Measurements from ENCODE around the gene MOB3A. TPM values are rescaled to one million over a fixed set of nuclear protein-coding genes. Genes with fewer than 3 reads are reported as not detected.

MOB3A gene
- total and polyA plus RNA-seq, 2 of the 8 experiments (the other 6 are each of a cell fraction or from before 2014, with no cell fraction given), result 9.2 to 9.6 TPM

DNA sequence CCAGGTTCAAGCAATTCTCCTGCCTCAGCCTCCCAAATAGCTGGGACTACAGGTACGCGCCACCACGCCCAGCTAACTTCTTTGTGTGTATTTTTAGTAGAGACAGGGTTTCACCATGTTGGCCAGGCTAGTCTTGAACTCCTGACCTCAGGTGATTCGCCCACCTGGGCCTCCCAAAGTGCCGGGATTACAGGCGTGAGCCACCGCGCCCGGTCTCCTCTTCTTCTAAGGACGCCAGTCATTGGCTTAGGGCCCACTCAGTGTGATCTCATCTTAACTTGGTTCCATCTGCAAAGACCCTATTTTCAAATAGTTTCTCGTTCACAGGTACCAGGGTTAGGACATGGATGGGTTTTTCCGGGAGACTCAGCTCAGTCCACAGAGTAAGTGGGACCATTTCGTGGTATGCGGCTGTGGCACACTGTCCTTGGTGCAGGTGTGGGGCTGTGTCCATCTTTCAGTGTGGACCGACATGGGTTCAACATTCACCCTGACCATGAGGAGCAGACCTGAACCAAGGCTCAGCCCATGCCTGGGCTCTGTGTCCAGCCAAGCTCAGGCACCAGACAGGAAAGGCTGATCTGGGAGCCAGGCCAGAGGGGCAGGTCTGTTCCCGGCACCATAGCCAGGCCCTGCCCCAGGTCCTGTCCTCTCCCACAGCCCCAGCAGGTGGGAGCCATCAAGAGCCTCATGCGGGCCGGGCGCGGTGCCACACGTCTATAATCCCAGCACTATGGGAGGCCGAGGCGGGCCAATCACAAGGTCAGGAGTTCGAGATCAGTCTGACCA lies 42.3 kb downstream of the MOB3A start (continued):
- TF ChIP-seq, protein P1, sequence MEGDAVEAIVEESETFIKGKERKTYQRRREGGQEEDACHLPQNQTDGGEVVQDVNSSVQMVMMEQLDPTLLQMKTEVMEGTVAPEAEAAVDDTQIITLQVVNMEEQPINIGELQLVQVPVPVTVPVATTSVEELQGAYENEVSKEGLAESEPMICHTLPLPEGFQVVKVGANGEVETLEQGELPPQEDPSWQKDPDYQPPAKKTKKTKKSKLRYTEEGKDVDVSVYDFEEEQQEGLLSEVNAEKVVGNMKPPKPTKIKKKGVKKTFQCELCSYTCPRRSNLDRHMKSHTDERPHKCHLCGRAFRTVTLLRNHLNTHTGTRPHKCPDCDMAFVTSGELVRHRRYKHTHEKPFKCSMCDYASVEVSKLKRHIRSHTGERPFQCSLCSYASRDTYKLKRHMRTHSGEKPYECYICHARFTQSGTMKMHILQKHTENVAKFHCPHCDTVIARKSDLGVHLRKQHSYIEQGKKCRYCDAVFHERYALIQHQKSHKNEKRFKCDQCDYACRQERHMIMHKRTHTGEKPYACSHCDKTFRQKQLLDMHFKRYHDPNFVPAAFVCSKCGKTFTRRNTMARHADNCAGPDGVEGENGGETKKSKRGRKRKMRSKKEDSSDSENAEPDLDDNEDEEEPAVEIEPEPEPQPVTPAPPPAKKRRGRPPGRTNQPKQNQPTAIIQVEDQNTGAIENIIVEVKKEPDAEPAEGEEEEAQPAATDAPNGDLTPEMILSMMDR (IDR thresholded peaks at IDR 0.05; ENCODE audit: control extremely low read depth in 1 of 3, insufficient read depth in 1 of 3, low read depth in 1 of 3, low read length in 3 of 3), result no peak
- TF ChIP-seq CBX5 (IDR thresholded peaks at IDR 0.05; ENCODE audit: low read depth, low read length), result no peak
- TF ChIP-seq RNF2 (IDR thresholded peaks at IDR 0.05; ENCODE audit: borderline replicate concordance, low read depth, low read length, missing control alignments, poor library complexity, severe bottlenecking), result no peak
- no peak for TF ChIP-seq CTBP2 (IDR thresholded peaks at IDR 0.05; ENCODE audit: borderline replicate concordance, insufficient read depth, insufficient read length, low read length)
- TF ChIP-seq KDM1A (IDR thresholded peaks at IDR 0.05; ENCODE audit: borderline replicate concordance, low read length), result no peak
- TF ChIP-seq, protein P2, sequence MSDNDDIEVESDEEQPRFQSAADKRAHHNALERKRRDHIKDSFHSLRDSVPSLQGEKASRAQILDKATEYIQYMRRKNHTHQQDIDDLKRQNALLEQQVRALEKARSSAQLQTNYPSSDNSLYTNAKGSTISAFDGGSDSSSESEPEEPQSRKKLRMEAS (IDR thresholded peaks at IDR 0.05), result no peak
- no peak for TF ChIP-seq CHD2 (IDR thresholded peaks at IDR 0.05; ENCODE audit: low read length)
- TF ChIP-seq TAF1 (IDR thresholded peaks at IDR 0.05; ENCODE audit: low read depth, low read length), result no peak
- no peak for TF ChIP-seq ATF2 (IDR thresholded peaks at IDR 0.05; ENCODE audit: low read length)
- TF ChIP-seq KDM5A (IDR thresholded peaks at IDR 0.05; ENCODE audit: low read length), result no peak

Data from H1 (cell line).